Neuron (in vitro differentiated cells): ENCODE results near the gene SELENOM.

Experiments used
- H2AFZ ChIP-seq: one replicate; pipeline ENCODE4 v1.6.1; 2013; ENCODE audit warnings: low read depth, mild to moderate bottlenecking, inconsistent platforms, low read length, moderate library complexity
- H3K27me3 ChIP-seq: one replicate; pipeline ENCODE4 v1.6.1; 2013; ENCODE audit warnings: low read length; ENCODE audit not compliant: insufficient read depth
- H3K36me3 ChIP-seq: one replicate; pipeline ENCODE4 v1.6.1; 2013; ENCODE audit warnings: low read length; ENCODE audit not compliant: insufficient read depth
- H3K4me1 ChIP-seq: one replicate; pipeline ENCODE4 v1.6.1; 2013; ENCODE audit warnings: low read length; ENCODE audit not compliant: insufficient read depth
- H3K4me3 ChIP-seq: 2 replicates; pipeline ENCODE4 v1.5.1; 2013; ENCODE audit warnings: mild to moderate bottlenecking, low read length, moderate library complexity
- H3K9me3 ChIP-seq: one replicate; pipeline ENCODE4 v1.6.1; 2013; ENCODE audit warnings: low read length

SELENOM gene

GRCh38 chr22:31126128-31126868 is 18.9 kb upstream of the SELENOM start:
- Histone ChIP-seq H3K4me3 (no peak overlapping the region), H3K9me3 (no peaks in the 10 kb centered on the region), H3K4me1 (peaks cover 3% of the 10 kb centered on the region), H3K27me3 (no peaks in the 10 kb centered on the region), H2AFZ (no peak overlapping the region), H3K36me3 (no peaks in the 10 kb centered on the region)

GRCh38 chr22:31125521-31126117 is 18.3 kb upstream of the SELENOM start:
- no peak overlapping the region for H2AFZ ChIP-seq
- H3K36me3 ChIP-seq, result no peaks in the 10 kb centered on the region
- H3K4me1 ChIP-seq, result peaks cover 3% of the 10 kb centered on the region
- H3K9me3 ChIP-seq, result no peaks in the 10 kb centered on the region
- H3K4me3 ChIP-seq, result no peak overlapping the region
- H3K27me3 ChIP-seq, result no peaks in the 10 kb centered on the region

GRCh38 chr22:31124811-31125465 is 17.6 kb upstream of the SELENOM start:
- H2AFZ ChIP-seq, result no peak overlapping the region
- peaks cover 3% of the 10 kb centered on the region for H3K4me1 ChIP-seq

GRCh38 chr22:31124290-31124689 is 16.9 kb upstream of the SELENOM start:
- H3K4me3 ChIP-seq, result no peak overlapping the region
- no peak overlapping the region for H2AFZ ChIP-seq
- no peaks in the 10 kb centered on the region for H3K36me3 ChIP-seq
- peaks cover 3% of the 10 kb centered on the region for H3K4me1 ChIP-seq
- H3K9me3 ChIP-seq, result no peaks in the 10 kb centered on the region
- H3K27me3 ChIP-seq, result peaks cover 6% of the 10 kb centered on the region

More at GRCh38 chr22:31124811-31125465, 17.6 kb upstream of the SELENOM start:
- H3K27me3 ChIP-seq, result peaks cover under 1% of the 10 kb centered on the region
- H3K9me3 ChIP-seq, result no peaks in the 10 kb centered on the region
- H3K4me3 ChIP-seq, result no peak overlapping the region
- H3K36me3 ChIP-seq, result no peaks in the 10 kb centered on the region

- Histone ChIP-seq H3K9me3 (no peaks in the 10 kb centered on the region), H3K4me1 (peaks cover 3% of the 10 kb centered on the region), H3K4me3 (peak overlapping the region; percentile 53), H3K36me3 (no peaks in the 10 kb centered on the region), H3K27me3 (peaks cover 12% of the 10 kb centered on the region), H2AFZ (peak overlapping the region; percentile 44)
Observed at GRCh38 chr22:31123292-31123602, 15.9 kb upstream of the SELENOM start.

GRCh38 chr22:31122532-31123291 is 15.3 kb upstream of the SELENOM start, which contains the start of gene INPP5J:
Gene INPP5J, plus strand, starts transcription at chr22:31122966. Its CDS starts 49 bp downstream, at chr22:31123015.
- Histone ChIP-seq H3K36me3 (no peaks in the 10 kb centered on the region), H2AFZ (peak within 1 kb of the TSS; percentile 44), H3K4me1 (peaks cover 3% of the 10 kb centered on the region), H3K27me3 (peaks cover 15% of the 10 kb centered on the region), H3K4me3 (peak within 1 kb of the TSS; percentile 53), H3K9me3 (no peaks in the 10 kb centered on the region)

GRCh38 chr22:31122196-31122531 is 14.8 kb upstream of the SELENOM start:
- Histone ChIP-seq H3K36me3 (no peaks in the 10 kb centered on the region), H3K4me1 (peaks cover 3% of the 10 kb centered on the region), H3K27me3 (peaks cover 15% of the 10 kb centered on the region), H3K9me3 (no peaks in the 10 kb centered on the region), H2AFZ (no peak overlapping the region), H3K4me3 (no peak overlapping the region)

GRCh38 chr22:31121403-31121802 is 14.0 kb upstream of the SELENOM start:
- Histone ChIP-seq H2AFZ (no peak overlapping the region), H3K4me3 (no peak overlapping the region), H3K9me3 (no peaks in the 10 kb centered on the region), H3K4me1 (peaks cover 3% of the 10 kb centered on the region), H3K36me3 (no peaks in the 10 kb centered on the region), H3K27me3 (peaks cover 15% of the 10 kb centered on the region)

- peaks cover 15% of the 10 kb centered on the region for H3K27me3 ChIP-seq
- peaks cover 3% of the 10 kb centered on the region for H3K4me1 ChIP-seq
- no peak overlapping the region for H2AFZ ChIP-seq
- H3K9me3 ChIP-seq, result no peaks in the 10 kb centered on the region
- no peaks in the 10 kb centered on the region for H3K36me3 ChIP-seq
- no peak overlapping the region for H3K4me3 ChIP-seq
Observed at GRCh38 chr22:31120642-31121041, 13.3 kb upstream of the SELENOM start.

GRCh38 chr22:31120230-31120629 is 12.9 kb upstream of the SELENOM start:
- H3K27me3 ChIP-seq, result peaks cover 15% of the 10 kb centered on the region
- H3K4me3 ChIP-seq, result no peak overlapping the region
- no peak overlapping the region for H2AFZ ChIP-seq
- H3K4me1 ChIP-seq, result peaks cover 3% of the 10 kb centered on the region
- no peaks in the 10 kb centered on the region for H3K9me3 ChIP-seq
- no peaks in the 10 kb centered on the region for H3K36me3 ChIP-seq

GRCh38 chr22:31119026-31119717 is 11.8 kb upstream of the SELENOM start:
- no peak overlapping the region for H2AFZ ChIP-seq
- no peaks in the 10 kb centered on the region for H3K9me3 ChIP-seq
- no peaks in the 10 kb centered on the region for H3K36me3 ChIP-seq
- H3K27me3 ChIP-seq, result peaks cover 15% of the 10 kb centered on the region
- peaks cover 3% of the 10 kb centered on the region for H3K4me1 ChIP-seq
- no peak overlapping the region for H3K4me3 ChIP-seq

- Histone ChIP-seq H3K9me3 (no peaks in the 10 kb centered on the region), H3K36me3 (no peaks in the 10 kb centered on the region), H3K4me1 (peaks cover 3% of the 10 kb centered on the region), H2AFZ (no peak overlapping the region), H3K4me3 (no peak overlapping the region), H3K27me3 (peaks cover 15% of the 10 kb centered on the region)
Observed at GRCh38 chr22:31118046-31118820, 10.9 kb upstream of the SELENOM start.
